GM18867 (cell line): Measurements from ENCODE around the gene OR6C68.
"Not testable (repeated sequence)": the region's sequence is repeated elsewhere in the genome, so short reads cannot be mapped to it uniquely, and the experiment has no call there.

ENCODE experiments used
- ATAC-seq: cut with Tn5 transposase; IDR thresholded peaks from one replicate; pipeline ENCODE4 v1.9.1; 2021; ENCODE audit warnings: mild to moderate bottlenecking, moderate library complexity; ENCODE audit not compliant: unreplicated experiment

The OR6C68 gene

GRCh38 chr12:55492078-55492477 is at the start of gene OR6C68:
Gene OR6C68 (plus strand): TSS chr12:55492378. CDS start chr12:55492378, 0 bp downstream.
- ATAC-seq: no peak

GRCh38 chr12:55443776-55444175 is 48.4 kb upstream of the OR6C68 start, which contains the start of gene OR6C2:
Gene OR6C2 (plus strand): TSS chr12:55444076. CDS start chr12:55452214, 8,138 bp downstream.
- ATAC-seq: no peak

- ATAC-seq: no peak
Measured at GRCh38 chr12:55445357-55445756, 46.8 kb upstream of the OR6C68 start.

- ATAC-seq: no peak
Measured at GRCh38 chr12:55446326-55446725, 45.9 kb upstream of the OR6C68 start.

- no peak for ATAC-seq
Measured at GRCh38 chr12:55448825-55449224, 43.4 kb upstream of the OR6C68 start.

GRCh38 chr12:55464926-55465325 is 27.3 kb upstream of the OR6C68 start:
- ATAC-seq: not testable (repeated sequence)

GRCh38 chr12:55467836-55468235 is 24.3 kb upstream of the OR6C68 start:
- ATAC-seq: peak; percentile 71

- no peak for ATAC-seq
Measured at GRCh38 chr12:55469291-55469690, 22.9 kb upstream of the OR6C68 start.

- ATAC-seq: no peak
Measured at GRCh38 chr12:55470088-55470829, 21.9 kb upstream of the OR6C68 start, which contains the start of gene OR6C70. Gene OR6C70 (minus strand): TSS chr12:55470138. CDS start chr12:55470138, 0 bp downstream.

- ATAC-seq: no peak
Measured at GRCh38 chr12:55472264-55472663, 19.9 kb upstream of the OR6C68 start.

- not testable (repeated sequence) for ATAC-seq
Measured at GRCh38 chr12:55479136-55479535, 13.0 kb upstream of the OR6C68 start.

GRCh38 chr12:55484284-55484683 is 7.9 kb upstream of the OR6C68 start:
- ATAC-seq: not testable (repeated sequence)

- no peak for ATAC-seq
Measured at GRCh38 chr12:55495490-55495889, 3.3 kb downstream of the OR6C68 start.

GRCh38 chr12:55499231-55499630 is 7.1 kb downstream of the OR6C68 start:
- no peak for ATAC-seq

GRCh38 chr12:55499810-55500252 is 7.7 kb downstream of the OR6C68 start:
- ATAC-seq: no peak

- no peak for ATAC-seq
Measured at GRCh38 chr12:55501601-55502000, 9.4 kb downstream of the OR6C68 start.

- ATAC-seq: no peak
Measured at GRCh38 chr12:55515696-55516095, 23.5 kb downstream of the OR6C68 start.

- no peak for ATAC-seq
Measured at GRCh38 chr12:55516391-55516790, 24.2 kb downstream of the OR6C68 start.
